Neural progenitor cell (in vitro differentiated cells): ENCODE data around the gene DHRS12.

Experiments
- CTCF ChIP-seq: fragments of 200-600 bp; sonication (generic); IDR thresholded peaks from 2 replicates; pipeline ENCODE4 v1.5.1; 2017; ENCODE audit warnings: antibody characterized with exemption, mild to moderate bottlenecking
- EZH2 ChIP-seq: fragments of 200-600 bp; sonication (generic); IDR thresholded peaks from 2 replicates; pipeline ENCODE4 v1.6.1; 2017; ENCODE audit warnings: antibody characterized with exemption, mild to moderate bottlenecking, moderate library complexity

- TF ChIP-seq CTCF (no peak), EZH2 (no peak)
These were observed 7.4 kb downstream of the DHRS12 start for GRCh38 chr13:51796546-51796945.
